ENCODE data around the gene ADAMTS2.
A peak's percentile ranks its signal among the peaks of the same experiment; 100 is the strongest.

DNA sequence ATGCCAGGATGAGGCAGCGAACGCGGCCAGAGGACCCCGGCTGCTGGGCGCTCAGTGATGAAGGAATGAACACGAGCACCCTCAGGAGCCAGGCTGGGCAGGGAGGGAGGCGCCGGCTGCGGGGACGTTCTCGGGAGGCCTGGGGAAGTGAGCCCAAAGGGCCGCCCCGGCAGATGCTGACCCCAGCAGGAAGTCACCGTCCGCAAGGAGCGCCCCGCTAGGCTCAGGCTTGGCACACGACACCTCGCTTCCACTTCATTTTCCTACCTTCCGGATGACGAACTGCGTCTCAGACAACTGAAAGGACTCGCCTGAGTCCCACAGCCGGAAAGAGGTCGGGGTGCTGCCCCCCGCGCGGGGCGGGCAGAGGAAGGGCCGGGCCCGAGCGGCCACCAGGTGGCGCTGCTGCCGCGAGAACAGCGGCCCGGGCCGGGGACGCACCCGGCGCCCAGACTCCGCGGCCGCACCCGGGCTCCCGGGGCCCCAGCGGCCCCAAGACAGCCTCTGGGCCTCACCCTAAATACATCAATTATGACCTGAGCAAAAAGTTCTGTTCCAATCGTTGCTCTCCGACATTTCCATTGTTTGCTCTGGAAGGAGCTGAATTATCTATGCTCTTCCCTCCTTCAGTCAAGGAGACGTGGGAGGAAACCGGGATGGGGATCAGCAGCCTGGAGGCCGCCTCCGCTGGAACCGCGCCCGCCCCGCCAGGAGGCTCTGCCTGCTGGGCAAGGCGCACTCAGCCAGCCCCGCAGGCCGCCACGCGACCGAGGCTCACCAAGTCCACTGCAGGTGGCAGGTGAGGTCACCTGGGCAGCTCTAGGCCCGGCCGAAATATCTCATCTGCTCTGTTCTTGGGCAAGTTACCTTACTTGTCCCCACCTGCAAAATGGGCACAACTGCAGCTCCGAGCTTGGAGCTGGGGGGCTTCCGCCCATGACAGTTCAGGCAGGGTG is 178.1 kb downstream of the ADAMTS2 start:
- no peak for TF ChIP-seq EZH2phosphoT487 (conservative IDR thresholded peaks at IDR 0.05; ENCODE audit: low read length)
- peak; percentile 74 for TF ChIP-seq CTCF (IDR thresholded peaks at IDR 0.05; ENCODE audit: insufficient read depth, low read length, poor library complexity, severe bottlenecking)
